Kidney (tissue), 14 donors: ENCODE data around the gene ANXA8. TPM values are rescaled to one million over a fixed set of nuclear protein-coding genes. Genes with fewer than 3 reads are reported as not detected.
A peak's percentile ranks its signal among the peaks of the same experiment; 100 is the strongest.
"Not testable (repeated sequence)": the region's sequence is repeated elsewhere in the genome, so short reads cannot be mapped to it uniquely, and the experiment has no call there.

Source experiments
- DNase-seq, 5 donors: peaks; one replicate each; pipeline ENCODE4 v3.0.0-alpha.2; 2013 to 2020
- FAIRE-seq: peaks from 2 replicates; lab custom pipeline; 2012; peaks lifted over from hg19 to GRCh38; lab: Jason Lieb, UNC
- H3K27ac ChIP-seq, 2 donors: one replicate each; pipeline ENCODE4 v1.7.0; 2013; ENCODE audit warnings: low read depth in 2 of 2, low read length in 2 of 2, inconsistent platforms in 1 of 2
- H3K27me3 ChIP-seq: one replicate; pipeline ENCODE4 v1.7.1; 2013; ENCODE audit warnings: low read length, inconsistent platforms; ENCODE audit not compliant: control insufficient read depth, insufficient read depth
- H3K36me3 ChIP-seq, 3 donors: one replicate each; pipeline versions ENCODE4 v1.7.0 to v1.7.1; 2013; ENCODE audit warnings: low read length in 3 of 3, control low read depth in 1 of 3, inconsistent platforms in 1 of 3; ENCODE audit not compliant: insufficient read depth in 3 of 3, control insufficient read depth in 2 of 3
- H3K4me1 ChIP-seq, 3 donors: one replicate each; pipeline versions ENCODE4 v1.7.0 to v1.7.1; 2013; ENCODE audit warnings: low read length in 3 of 3, inconsistent platforms in 1 of 3, low read depth in 1 of 3; ENCODE audit not compliant: control insufficient read depth in 2 of 3, insufficient read depth in 2 of 3
- H3K4me3 ChIP-seq, 3 donors: one replicate each; pipeline versions ENCODE4 v1.7.0 to v1.8.1; 2013; ENCODE audit warnings: low read length in 3 of 3, control low read depth in 1 of 3, inconsistent platforms in 1 of 3
- H3K9ac ChIP-seq, 3 donors: one replicate each; pipeline versions ENCODE4 v1.7.0 to v1.7.1; 2013; ENCODE audit warnings: low read length in 3 of 3, control low read depth in 1 of 3, inconsistent platforms in 1 of 3
- H3K9me3 ChIP-seq, 3 donors: one replicate each; pipeline versions ENCODE4 v1.7.0 to v1.7.1; 2013; ENCODE audit warnings: low read length in 3 of 3, control low read depth in 1 of 3, inconsistent platforms in 1 of 3; ENCODE audit not compliant: control insufficient read depth in 2 of 3, insufficient read depth in 1 of 3
- intact Hi-C: fragments of 100-400 bp; cut with DNase I; formaldehyde crosslinking; loops from one replicate; pipeline ENCODE4 v1.11.1; 2022
- polyA plus RNA-seq: library from polyadenylated mRNA; stranded (reverse); fragments of 350-450 nt; fragmentation: Illumina TruSeq; extraction: RNeasy Lipid Tissue Mini Kit (QIAGEN cat#74804); gene quantifications from one replicate; pipeline ENCODE4 v1.2.3, GENCODE V29; 2014; ENCODE audit warnings: low read depth, low replicate concordance; ENCODE audit not compliant: insufficient read depth
- total RNA-seq: library from RNA; stranded (reverse); fragmentation: NEBNext Ultra II Directional; extraction: Animal tissue kit (Norgen Biotek cat#: 25700); gene quantifications from one replicate; pipeline ENCODE4 v1.2.1, GENCODE V29; 2021
- TF ChIP-seq, protein P1 (sequence below): IDR thresholded peaks from 3 replicates; pipeline ENCODE4 v1.5.1; 2012; ENCODE audit warnings: mild to moderate bottlenecking, moderate library complexity, borderline replicate concordance; ENCODE audit not compliant: insufficient read depth; ENCODE audit errors: extremely low read depth
- donor health status: control.
- donor health status: control.
- donor health status: control.
- donor health status: control.
- donor health status: control.
- donor health status: DM: yes; HTN: yes; CAD: no.
- donor health status: Normal renal cell carcinoma (clear cell type).

The ANXA8 gene
- total and polyA plus RNA-seq, 2 donors from 2014 or later: 0.16 TPM; not detected in 1

DNA sequence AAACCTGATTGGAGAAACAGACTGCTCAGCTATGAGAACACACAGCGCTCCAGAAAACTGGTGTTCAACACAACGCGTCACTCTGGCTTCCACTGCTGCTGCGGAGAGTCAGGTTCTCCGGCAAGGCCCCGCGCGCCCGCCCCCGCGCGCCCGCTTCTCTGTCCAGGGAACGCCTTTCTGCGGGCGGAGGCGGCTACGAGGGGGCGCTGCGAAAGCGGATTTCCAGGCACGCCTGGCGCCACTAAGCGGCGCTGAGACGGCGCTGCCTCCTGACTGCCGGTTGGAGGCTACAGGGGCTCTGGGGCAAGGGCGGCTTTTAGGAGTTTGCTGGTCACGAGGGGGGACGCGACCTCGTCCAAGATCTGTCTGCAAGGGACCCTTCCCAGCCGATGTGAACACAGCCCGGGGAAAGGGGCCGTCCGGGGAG is 22.6 kb downstream of the ANXA8 start:
- FAIRE-seq, intact Hi-C loops: not testable (repeated sequence)

GRCh38 chr10:47458466-47459154 is 25.3 kb downstream of the ANXA8 start:
- intact Hi-C loops: no loop called here
- Histone ChIP-seq H3K9me3 (no peaks in the 10 kb centered on the region), H3K36me3 (no peaks in the 10 kb centered on the region), H3K4me1 (no peaks in the 10 kb centered on the region), H3K27ac (no peak overlapping the region), H3K4me3 (no peak overlapping the region), H3K27me3 (no peaks in the 10 kb centered on the region), H3K9ac (no peak overlapping the region)
- no peak for FAIRE-seq
- no peak for DNase-seq
- TF ChIP-seq, protein P1, sequence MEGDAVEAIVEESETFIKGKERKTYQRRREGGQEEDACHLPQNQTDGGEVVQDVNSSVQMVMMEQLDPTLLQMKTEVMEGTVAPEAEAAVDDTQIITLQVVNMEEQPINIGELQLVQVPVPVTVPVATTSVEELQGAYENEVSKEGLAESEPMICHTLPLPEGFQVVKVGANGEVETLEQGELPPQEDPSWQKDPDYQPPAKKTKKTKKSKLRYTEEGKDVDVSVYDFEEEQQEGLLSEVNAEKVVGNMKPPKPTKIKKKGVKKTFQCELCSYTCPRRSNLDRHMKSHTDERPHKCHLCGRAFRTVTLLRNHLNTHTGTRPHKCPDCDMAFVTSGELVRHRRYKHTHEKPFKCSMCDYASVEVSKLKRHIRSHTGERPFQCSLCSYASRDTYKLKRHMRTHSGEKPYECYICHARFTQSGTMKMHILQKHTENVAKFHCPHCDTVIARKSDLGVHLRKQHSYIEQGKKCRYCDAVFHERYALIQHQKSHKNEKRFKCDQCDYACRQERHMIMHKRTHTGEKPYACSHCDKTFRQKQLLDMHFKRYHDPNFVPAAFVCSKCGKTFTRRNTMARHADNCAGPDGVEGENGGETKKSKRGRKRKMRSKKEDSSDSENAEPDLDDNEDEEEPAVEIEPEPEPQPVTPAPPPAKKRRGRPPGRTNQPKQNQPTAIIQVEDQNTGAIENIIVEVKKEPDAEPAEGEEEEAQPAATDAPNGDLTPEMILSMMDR: no peak

More for the DNA sequence above, 22.6 kb downstream of the ANXA8 start:
- peak; percentile 67 to 81 (median 72) for DNase-seq
- H3K4me1 ChIP-seq, H3K36me3 ChIP-seq, H3K9ac ChIP-seq, H3K27ac ChIP-seq, H3K27me3 ChIP-seq, H3K9me3 ChIP-seq, H3K4me3 ChIP-seq: not testable (repeated sequence)

GRCh38 chr10:47457826-47458225 is 26.1 kb downstream of the ANXA8 start:
- Histone ChIP-seq H3K4me3 (no peak overlapping the region), H3K36me3 (no peaks in the 10 kb centered on the region), H3K27me3 (no peaks in the 10 kb centered on the region), H3K9me3 (no peaks in the 10 kb centered on the region), H3K27ac (no peak overlapping the region), H3K9ac (no peak overlapping the region), H3K4me1 (peaks cover 0 to 2% (median 0%) of the 10 kb centered on the region in 3 donors)
- intact Hi-C loops: no loop called here
- DNase-seq: peak in 1 of 5 donors; percentile 33
- FAIRE-seq: no peak
- TF ChIP-seq, protein P1: no peak

DNA sequence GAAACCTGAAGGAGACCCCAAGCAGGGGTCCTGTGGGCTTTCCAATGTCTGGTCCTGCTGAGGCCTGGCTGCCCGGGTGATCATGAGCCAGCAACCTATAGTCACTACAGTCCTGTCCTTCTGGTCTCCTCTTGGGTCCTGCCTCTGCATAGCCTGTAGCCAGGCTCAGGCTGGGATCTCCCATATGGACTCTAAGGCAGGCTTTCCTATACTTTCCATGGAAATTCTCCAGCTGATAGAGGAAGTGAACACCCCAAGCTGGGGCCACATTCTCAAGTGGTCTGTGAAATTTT is 26.4 kb downstream of the ANXA8 start:
- Histone ChIP-seq H3K9me3 (no peaks in the 10 kb centered on the region), H3K4me3 (no peak overlapping the region), H3K27ac (no peak overlapping the region), H3K27me3 (no peaks in the 10 kb centered on the region), H3K9ac (no peak overlapping the region), H3K36me3 (no peaks in the 10 kb centered on the region), H3K4me1 (peaks cover 0 to 2% (median 0%) of the 10 kb centered on the region in 3 donors)
- peak in 1 of 5 donors; percentile 21 for DNase-seq
- TF ChIP-seq, protein P1: no peak
- FAIRE-seq: no peak
- intact Hi-C loops: no loop called here
